ENCODE data around the gene TP73.

The TP73 gene

DNA sequence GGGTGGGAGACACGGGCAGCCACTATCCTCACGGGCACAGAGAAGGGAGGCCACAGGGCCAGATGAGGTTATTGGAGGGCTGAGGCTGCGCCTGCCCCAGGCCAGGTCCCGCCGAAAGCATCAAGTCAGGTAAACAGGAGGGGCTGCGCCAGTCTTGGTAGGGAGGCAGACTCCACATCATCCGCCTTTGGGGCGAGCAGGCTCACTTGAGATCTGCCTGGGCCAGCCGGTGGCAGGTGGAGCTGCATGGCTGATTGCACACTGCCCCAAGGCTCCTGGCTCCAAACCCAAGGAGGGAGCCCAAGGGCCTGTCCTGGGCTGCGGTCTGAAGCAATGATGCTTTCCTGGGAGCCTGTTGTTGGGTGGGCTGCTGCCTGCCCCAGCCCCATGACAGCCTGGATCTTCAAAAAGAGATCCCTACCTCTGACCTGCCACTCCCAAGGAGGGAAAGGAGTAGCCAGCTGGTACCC, 124.8 kb downstream of the TP73 start:
- TF ChIP-seq, protein P1, sequence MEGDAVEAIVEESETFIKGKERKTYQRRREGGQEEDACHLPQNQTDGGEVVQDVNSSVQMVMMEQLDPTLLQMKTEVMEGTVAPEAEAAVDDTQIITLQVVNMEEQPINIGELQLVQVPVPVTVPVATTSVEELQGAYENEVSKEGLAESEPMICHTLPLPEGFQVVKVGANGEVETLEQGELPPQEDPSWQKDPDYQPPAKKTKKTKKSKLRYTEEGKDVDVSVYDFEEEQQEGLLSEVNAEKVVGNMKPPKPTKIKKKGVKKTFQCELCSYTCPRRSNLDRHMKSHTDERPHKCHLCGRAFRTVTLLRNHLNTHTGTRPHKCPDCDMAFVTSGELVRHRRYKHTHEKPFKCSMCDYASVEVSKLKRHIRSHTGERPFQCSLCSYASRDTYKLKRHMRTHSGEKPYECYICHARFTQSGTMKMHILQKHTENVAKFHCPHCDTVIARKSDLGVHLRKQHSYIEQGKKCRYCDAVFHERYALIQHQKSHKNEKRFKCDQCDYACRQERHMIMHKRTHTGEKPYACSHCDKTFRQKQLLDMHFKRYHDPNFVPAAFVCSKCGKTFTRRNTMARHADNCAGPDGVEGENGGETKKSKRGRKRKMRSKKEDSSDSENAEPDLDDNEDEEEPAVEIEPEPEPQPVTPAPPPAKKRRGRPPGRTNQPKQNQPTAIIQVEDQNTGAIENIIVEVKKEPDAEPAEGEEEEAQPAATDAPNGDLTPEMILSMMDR (IDR thresholded peaks at IDR 0.05; ENCODE audit: low read depth, low read length, missing control alignments), result no peak
- no peak for DNase-seq (ENCODE audit: low read depth)
- in situ Hi-C loops (cut with HindIII; ENCODE audit: low sequenced_read_pairs), result no loop called here
- H3K4me3 ChIP-seq (ENCODE audit: low read depth, low read length), result no peak overlapping the region

DNA sequence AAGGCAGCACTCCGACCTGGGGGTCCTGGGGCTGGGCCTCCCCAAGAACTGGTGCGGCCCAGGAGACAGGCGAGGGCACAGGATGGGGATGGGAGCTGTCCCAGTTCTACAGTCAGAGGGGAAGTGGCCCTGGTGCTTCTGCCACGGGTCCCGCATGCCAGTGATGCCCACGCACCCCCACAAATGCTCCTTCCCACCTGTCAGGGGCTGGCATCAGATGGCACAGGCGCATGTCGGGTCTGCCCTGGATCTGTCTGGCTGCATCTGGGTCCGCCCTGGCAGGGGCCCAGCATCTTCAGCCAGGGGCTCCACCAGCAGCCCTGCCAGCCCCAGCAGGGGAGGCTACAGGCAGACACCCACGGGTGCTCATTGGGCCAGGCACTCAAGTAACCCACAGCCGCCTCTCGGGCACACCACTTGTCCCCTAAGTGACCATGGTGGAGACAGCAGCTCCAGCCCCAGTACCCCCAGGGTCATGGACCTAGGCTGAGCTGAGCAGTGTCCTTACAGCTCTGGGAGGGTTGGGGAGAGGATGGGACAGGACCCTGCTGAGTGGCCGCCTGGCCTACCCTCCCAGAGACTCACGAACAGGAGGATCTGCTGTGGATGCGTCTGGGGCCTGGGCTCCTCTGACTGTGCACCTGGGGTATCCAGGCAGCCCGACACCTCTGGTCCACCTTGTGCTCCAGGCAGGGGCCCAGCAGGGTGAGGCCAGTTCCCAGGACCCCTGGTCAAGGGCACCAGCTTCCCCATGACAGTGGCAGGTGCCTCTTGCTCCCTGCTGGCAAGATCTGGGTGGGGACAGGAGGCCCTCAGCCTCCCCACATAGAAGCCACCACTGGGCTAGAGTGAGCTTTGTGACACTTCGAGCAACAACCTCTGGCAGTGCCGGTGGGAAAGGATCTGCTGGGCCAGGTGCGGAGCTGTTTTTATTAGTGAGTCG, 125.6 kb downstream of the TP73 start:
- H3K4me3 ChIP-seq (ENCODE audit: low read depth, low read length), result no peak overlapping the region
- DNase-seq (ENCODE audit: low read depth), result no peak
- in situ Hi-C loops (cut with HindIII; ENCODE audit: low sequenced_read_pairs), result no loop called here
- TF ChIP-seq, protein P1 (IDR thresholded peaks at IDR 0.05; ENCODE audit: low read depth, low read length, missing control alignments), result no peak

DNA sequence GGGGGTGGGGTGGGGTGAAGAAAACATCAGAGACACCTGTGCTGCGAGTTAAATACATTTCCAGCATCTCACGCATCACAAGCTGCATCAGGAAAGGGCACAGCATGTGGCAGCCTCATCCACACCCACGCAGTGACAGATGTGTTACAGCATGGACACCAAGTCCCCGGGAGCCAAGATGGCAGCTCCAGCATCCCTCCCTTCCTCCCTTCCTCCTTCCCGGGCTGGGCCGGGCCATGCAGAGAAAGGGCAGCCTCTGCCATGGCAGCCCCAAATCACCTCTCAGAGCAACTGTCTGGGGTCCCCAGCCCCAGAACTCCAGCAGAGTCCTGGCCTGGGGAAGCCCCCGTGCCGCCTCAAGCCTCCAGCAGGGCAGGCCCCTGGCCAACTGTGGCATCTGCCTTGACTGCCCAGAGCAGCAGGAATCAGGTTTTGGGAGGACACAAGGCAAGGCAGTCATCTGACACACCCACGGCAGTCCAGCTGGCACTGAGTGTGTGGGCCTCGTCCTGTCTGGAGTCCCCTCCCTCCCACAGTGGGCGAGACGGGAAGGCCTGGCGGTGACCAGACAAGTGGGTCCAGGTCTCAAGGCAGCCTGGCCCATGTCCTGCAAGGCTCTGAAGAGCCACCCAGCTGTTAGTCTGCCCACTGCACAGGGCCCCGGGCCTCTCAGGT, 126.4 kb downstream of the TP73 start:
- TF ChIP-seq, protein P1 (IDR thresholded peaks at IDR 0.05; ENCODE audit: low read depth, low read length, missing control alignments), result no peak
- in situ Hi-C loops (cut with HindIII; ENCODE audit: low sequenced_read_pairs), result no loop called here

DNA sequence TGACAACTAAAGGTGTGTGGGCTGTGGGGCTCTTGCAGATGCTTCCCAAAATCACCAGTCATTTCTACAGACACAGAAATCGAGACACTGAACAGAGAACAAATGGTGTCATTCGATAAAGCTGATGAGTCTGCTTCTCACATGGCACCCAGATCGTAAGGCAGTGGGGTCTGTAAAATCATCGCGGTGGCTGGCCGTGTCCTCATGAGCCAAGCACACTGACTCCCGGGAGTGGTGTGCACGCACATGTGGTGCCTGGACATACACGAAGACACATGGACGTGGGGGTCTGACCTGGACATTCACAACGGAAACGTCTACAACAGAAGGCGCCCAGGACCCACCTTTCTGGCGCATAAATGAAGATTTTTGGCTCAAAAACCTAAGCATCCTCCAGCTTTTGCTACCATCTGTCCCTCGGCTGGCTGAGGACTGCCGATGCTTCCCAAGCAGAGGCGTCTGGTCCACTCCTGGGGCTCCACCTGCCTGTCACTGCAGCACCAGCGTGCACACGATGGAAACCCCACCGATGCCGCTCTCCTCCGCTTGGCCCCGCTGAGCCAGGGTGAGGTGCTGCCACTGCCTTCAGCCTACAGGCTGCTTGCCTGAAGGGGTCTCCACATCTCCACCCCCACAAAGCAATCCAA, 127.1 kb downstream of the TP73 start:
- H3K4me3 ChIP-seq (ENCODE audit: low read depth, low read length), result no peak overlapping the region
- in situ Hi-C loops (cut with HindIII; ENCODE audit: low sequenced_read_pairs), result no loop called here

More for the DNA sequence above, 126.4 kb downstream of the TP73 start:
- no peak overlapping the region for H3K4me3 ChIP-seq (ENCODE audit: low read depth, low read length)
- no peak for DNase-seq (ENCODE audit: low read depth)

DNA sequence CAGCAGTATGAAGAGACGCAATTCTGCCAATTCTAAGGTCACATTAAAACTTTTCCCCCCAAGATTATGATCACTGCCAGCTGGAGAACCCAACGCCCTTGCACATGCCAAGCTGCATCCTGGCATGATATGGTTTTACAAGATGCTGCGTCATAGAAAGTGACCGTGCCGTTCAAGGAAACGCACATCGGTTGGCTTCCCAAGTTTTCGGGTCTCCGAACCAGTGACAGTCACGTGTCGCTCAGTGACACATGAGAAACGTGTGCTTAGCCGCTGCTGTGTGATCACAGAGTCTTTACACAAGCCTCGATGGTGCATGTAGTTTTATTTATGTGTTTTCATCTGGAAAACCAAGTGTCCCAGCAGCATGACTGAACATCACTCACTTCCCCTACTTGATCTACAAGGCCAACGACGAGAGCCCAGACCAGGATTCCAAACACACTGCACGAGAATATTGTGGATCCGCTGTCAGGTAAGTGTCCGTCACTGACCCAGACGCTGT, 127.6 kb downstream of the TP73 start:
- TF ChIP-seq, protein P1 (IDR thresholded peaks at IDR 0.05; ENCODE audit: low read depth, low read length, missing control alignments), result no peak
- no peak for DNase-seq (ENCODE audit: low read depth)
- no peak overlapping the region for H3K4me3 ChIP-seq (ENCODE audit: low read depth, low read length)
- in situ Hi-C loops (cut with HindIII; ENCODE audit: low sequenced_read_pairs), result no loop called here

More for the DNA sequence above, 127.1 kb downstream of the TP73 start:
- TF ChIP-seq, protein P1 (IDR thresholded peaks at IDR 0.05; ENCODE audit: low read depth, low read length, missing control alignments), result no peak
- DNase-seq (ENCODE audit: low read depth), result no peak

DNA sequence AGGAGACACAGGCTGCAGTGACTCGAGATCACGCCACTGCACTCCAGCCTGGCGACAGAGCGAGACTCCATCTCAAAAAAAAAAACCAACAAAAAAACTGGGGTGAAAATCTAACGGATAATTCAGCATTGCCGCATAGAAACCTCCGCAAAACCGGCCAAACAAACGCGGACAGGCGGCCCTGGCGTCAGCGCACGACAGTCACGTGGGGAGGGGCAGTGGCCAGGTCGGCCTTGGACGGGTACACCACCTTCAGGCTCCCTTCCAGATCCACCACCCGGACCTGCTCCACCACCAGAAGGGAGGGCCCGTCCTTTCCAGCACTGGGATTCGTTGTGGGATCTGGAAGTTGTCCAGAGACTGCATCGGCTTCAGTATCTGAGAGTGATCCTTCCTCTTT, 128.6 kb downstream of the TP73 start:
- no peak overlapping the region for H3K4me3 ChIP-seq (ENCODE audit: low read depth, low read length)
- in situ Hi-C loops (cut with HindIII; ENCODE audit: low sequenced_read_pairs), result no loop called here
- no peak for DNase-seq (ENCODE audit: low read depth)

More for the DNA sequence above, 128.6 kb downstream of the TP73 start:
- TF ChIP-seq, protein P1 (IDR thresholded peaks at IDR 0.05; ENCODE audit: low read depth, low read length, missing control alignments), result no peak
